ACC112 (cell line): Measurements from ENCODE around the gene ZNF487.
A peak's percentile ranks its signal among the peaks of the same experiment; 100 is the strongest.
"Not testable (repeated sequence)": the region's sequence is repeated elsewhere in the genome, so short reads cannot be mapped to it uniquely, and the experiment has no call there.

ENCODE experiments used
- H2AFZ ChIP-seq: fragments of 200-600 bp; sonication (generic); one replicate; pipeline ENCODE4 v1.6.0; 2017; ENCODE audit warnings: antibody characterized with exemption, low read length; ENCODE audit not compliant: unreplicated experiment
- H3K27ac ChIP-seq: fragments of 200-600 bp; sonication (generic); 2 replicates; pipeline ENCODE4 v1.5.1; 2014; ENCODE audit warnings: low read depth, mild to moderate bottlenecking, antibody characterized with exemption, low read length, moderate library complexity
- H3K27me3 ChIP-seq: fragments of 200-600 bp; sonication (generic); 2 replicates; pipeline ENCODE4 v1.6.1; 2014; ENCODE audit warnings: mild to moderate bottlenecking, antibody characterized with exemption, low read length, moderate library complexity, mixed read lengths; ENCODE audit not compliant: insufficient read depth
- H3K36me3 ChIP-seq: fragments of 200-600 bp; sonication (generic); 2 replicates; pipeline ENCODE4 v1.6.1; 2016; ENCODE audit warnings: mild to moderate bottlenecking, antibody characterized with exemption, low read length, moderate library complexity, mixed read lengths; ENCODE audit not compliant: insufficient read depth
- H3K4me1 ChIP-seq: fragments of 200-600 bp; sonication (generic); one replicate; pipeline ENCODE4 v1.6.1; 2016; ENCODE audit warnings: low read length, mixed read lengths; ENCODE audit not compliant: insufficient read depth, unreplicated experiment, control insufficient read depth
- H3K4me3 ChIP-seq: fragments of 200-600 bp; sonication (generic); 2 replicates; pipeline ENCODE4 v1.5.1; 2014; ENCODE audit warnings: mild to moderate bottlenecking, low read depth, low read length
- H3K79me2 ChIP-seq: fragments of 200-600 bp; sonication (generic); one replicate; pipeline ENCODE4 v1.6.0; 2016; ENCODE audit warnings: low read length; ENCODE audit not compliant: control insufficient read depth, unreplicated experiment, insufficient read depth

ZNF487 gene

GRCh38 chr10:43461950-43462349 is 25.0 kb downstream of the ZNF487 start:
- no peak overlapping the region for H3K4me3 ChIP-seq
- no peak overlapping the region for H3K27ac ChIP-seq
- H3K79me2 ChIP-seq: no peaks in the 10 kb centered on the region
- no peaks in the 10 kb centered on the region for H3K27me3 ChIP-seq
- H3K4me1 ChIP-seq: no peaks in the 10 kb centered on the region
- no peak overlapping the region for H2AFZ ChIP-seq
- no peaks in the 10 kb centered on the region for H3K36me3 ChIP-seq

GRCh38 chr10:43465086-43465735 is 28.3 kb downstream of the ZNF487 start:
- H3K4me1 ChIP-seq, H3K79me2 ChIP-seq, H3K27me3 ChIP-seq, H2AFZ ChIP-seq, H3K27ac ChIP-seq, H3K4me3 ChIP-seq, H3K36me3 ChIP-seq: not testable (repeated sequence)

DNA sequence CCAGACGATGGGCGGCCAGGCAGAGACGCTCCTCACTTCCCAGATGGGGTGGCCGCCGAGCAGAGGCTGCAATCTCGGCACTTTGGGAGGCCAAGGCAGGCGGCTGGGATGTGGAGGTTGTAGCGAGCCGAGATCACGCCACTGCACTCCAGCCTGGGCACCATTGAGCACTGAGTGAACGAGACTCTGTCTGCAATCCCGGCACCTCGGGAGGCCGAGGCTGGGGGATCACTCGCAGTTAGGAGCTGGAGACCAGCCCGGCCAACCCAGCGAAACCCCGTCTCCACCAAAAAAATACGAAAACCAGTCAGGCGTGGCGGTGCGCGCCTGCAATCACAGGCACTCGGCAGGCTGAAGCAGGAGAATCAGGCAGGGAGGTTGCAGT is 28.8 kb downstream of the ZNF487 start:
- H3K27ac ChIP-seq, H3K36me3 ChIP-seq: not testable (repeated sequence)

DNA sequence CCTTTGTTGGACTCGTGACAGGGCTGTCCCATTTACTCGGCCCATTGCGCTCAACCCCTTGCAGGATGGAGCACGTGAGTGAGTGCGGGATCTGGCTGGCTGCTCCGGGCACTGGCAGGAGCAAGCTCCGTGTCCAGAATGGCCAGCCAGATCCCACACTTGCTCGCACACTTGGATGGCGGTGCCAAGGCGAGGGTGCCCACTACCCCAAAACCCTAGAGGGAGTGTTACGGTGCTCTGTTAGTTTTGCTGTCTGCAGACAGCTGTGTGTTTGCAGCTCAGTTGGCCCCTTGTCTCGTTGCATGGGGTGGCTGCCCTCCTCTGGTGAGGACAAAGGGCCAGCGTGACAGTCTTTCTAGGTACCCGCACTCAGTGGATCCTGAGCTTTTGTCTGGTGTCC is 34.2 kb downstream of the ZNF487 start:
- H3K79me2 ChIP-seq: no peaks in the 10 kb centered on the region
- H3K27me3 ChIP-seq: no peaks in the 10 kb centered on the region
- no peak overlapping the region for H2AFZ ChIP-seq
- no peaks in the 10 kb centered on the region for H3K36me3 ChIP-seq
- H3K27ac ChIP-seq: no peak overlapping the region
- no peak overlapping the region for H3K4me3 ChIP-seq
- no peaks in the 10 kb centered on the region for H3K4me1 ChIP-seq

More for the DNA sequence above, 28.8 kb downstream of the ZNF487 start:
- H3K4me1 ChIP-seq, H3K27me3 ChIP-seq, H3K4me3 ChIP-seq, H2AFZ ChIP-seq, H3K79me2 ChIP-seq: not testable (repeated sequence)

DNA sequence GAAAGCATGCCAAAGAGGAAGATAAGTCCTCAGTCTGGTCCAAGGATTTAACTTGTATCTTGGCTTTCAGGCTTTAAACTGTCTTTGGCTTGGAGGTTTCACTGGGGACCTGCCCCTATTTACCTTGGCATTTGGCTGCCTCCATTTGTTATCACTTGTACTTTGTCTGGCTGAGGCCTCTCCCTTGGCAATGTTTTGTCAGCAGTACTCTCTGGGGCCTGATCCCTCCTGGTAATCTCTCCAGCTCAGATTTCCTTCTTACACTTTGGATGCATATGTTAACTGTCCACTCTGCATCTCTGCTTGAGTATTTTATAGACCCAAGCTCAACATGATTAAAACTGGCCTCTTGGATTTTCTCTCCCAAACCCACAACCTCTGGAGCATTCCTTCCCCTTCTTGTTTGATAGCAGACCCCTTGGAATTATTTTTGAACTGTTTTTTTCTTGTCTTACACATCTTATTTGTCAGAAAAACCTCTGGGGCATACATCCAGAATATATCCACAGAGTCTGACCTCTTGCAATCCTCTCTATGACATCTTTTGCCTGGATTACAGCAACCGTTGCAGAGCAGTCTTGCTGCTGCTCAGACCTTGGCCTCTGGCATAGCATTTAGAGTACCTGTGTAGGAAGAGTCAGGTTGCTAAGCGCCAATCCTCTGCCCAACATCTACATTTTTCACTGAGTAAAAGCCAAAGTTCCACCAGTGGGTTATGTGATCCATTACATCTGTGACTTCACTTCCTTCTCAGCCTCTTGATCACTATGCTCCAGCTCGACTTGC is 35.2 kb downstream of the ZNF487 start:
- no peaks in the 10 kb centered on the region for H3K4me1 ChIP-seq
- no peaks in the 10 kb centered on the region for H3K27me3 ChIP-seq
- H2AFZ ChIP-seq: no peak overlapping the region
- H3K36me3 ChIP-seq: no peaks in the 10 kb centered on the region
- H3K79me2 ChIP-seq: no peaks in the 10 kb centered on the region
- no peak overlapping the region for H3K27ac ChIP-seq
- no peak overlapping the region for H3K4me3 ChIP-seq

- no peak overlapping the region for H2AFZ ChIP-seq
- peak overlapping the region; percentile 37; the same call in 1 of the 2 replicates for H3K27ac ChIP-seq
- no peaks in the 10 kb centered on the region; the same call in 1 of the 2 replicates for H3K36me3 ChIP-seq
- no peak overlapping the region for H3K4me3 ChIP-seq
- no peaks in the 10 kb centered on the region for H3K79me2 ChIP-seq
- H3K27me3 ChIP-seq: no peaks in the 10 kb centered on the region
- H3K4me1 ChIP-seq: no peaks in the 10 kb centered on the region
Observed at GRCh38 chr10:43479275-43479674, 42.4 kb downstream of the ZNF487 start.

- H3K36me3 ChIP-seq: peaks cover 2% of the 10 kb centered on the region; the same call in 1 of the 2 replicates
- no peaks in the 10 kb centered on the region for H3K27me3 ChIP-seq
- H3K4me1 ChIP-seq: no peaks in the 10 kb centered on the region
- H3K27ac ChIP-seq: no peak overlapping the region
- no peaks in the 10 kb centered on the region for H3K79me2 ChIP-seq
- H2AFZ ChIP-seq: no peak overlapping the region
- no peak overlapping the region for H3K4me3 ChIP-seq
Observed at GRCh38 chr10:43482319-43483078, 45.6 kb downstream of the ZNF487 start.

DNA sequence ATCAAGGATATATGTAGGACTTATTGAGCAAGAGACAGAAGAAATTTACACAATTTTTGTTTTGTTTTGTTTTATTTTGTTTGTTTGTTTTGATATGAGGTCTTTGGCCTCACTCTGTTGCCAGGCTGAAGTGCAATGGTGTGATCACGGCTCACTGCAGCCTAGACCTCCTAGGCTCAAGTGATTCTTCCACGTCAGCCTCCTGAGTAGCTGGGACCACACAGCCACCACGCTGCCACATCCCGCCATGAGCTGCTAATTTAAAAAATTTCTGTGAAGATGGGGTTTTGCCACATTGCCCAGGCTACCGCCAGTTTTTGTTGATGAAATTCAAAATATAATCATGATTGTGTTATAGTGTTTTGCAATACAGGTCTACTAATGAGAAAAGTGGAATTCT is 54.9 kb downstream of the ZNF487 start:
- Histone ChIP-seq H3K36me3 (no peaks in the 10 kb centered on the region), H3K79me2 (no peaks in the 10 kb centered on the region), H3K4me3 (no peak overlapping the region), H3K27me3 (no peaks in the 10 kb centered on the region), H2AFZ (no peak overlapping the region), H3K27ac (no peak overlapping the region), H3K4me1 (no peaks in the 10 kb centered on the region)

GRCh38 chr10:43502931-43503330 is 66.0 kb downstream of the ZNF487 start:
- Histone ChIP-seq H2AFZ (no peak overlapping the region), H3K27me3 (no peaks in the 10 kb centered on the region), H3K4me3 (no peak overlapping the region), H3K79me2 (no peaks in the 10 kb centered on the region), H3K36me3 (no peaks in the 10 kb centered on the region), H3K4me1 (no peaks in the 10 kb centered on the region), H3K27ac (no peak overlapping the region)

DNA sequence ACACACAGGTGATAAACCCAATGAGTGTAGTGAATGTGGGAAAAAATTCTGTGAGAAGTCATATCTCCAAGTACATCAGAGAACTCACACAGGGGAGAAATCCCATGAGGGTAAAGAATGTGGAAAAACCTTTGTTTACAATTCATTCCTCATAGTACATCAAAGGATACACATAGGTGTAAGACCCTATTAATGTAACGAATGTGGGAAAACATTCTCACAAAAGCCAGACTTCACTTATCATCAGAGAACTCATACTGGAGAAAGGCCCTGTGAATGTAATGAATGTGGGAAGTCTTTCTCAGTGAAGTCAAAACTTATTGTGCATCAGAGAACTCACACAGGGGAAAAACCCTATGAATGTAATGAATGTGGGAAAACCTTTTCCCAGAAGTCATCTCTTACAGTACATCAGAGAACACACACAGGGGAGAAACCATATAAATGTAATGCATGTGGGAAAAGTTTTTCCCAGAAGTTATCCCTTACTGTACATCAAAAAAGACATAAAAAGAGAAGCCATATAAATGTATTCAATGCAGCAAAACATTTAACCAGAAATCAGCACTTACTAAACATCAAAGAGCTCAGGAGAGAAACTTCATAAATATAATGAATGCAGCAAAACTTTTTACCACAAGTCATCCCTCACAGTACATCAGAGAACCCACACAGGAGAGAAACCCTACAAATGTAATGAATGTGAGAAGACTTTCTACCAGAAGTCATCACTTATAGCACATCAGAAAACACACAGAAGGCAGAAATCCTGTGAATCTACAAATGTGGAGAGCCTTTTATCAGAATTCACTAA is 87.7 kb downstream of the ZNF487 start:
- Histone ChIP-seq H2AFZ (no peak overlapping the region), H3K4me3 (no peak overlapping the region), H3K4me1 (no peaks in the 10 kb centered on the region), H3K27me3 (no peaks in the 10 kb centered on the region), H3K79me2 (no peaks in the 10 kb centered on the region), H3K36me3 (no peaks in the 10 kb centered on the region), H3K27ac (no peak overlapping the region)
